ENCODE data around the gene S100A13.

- TF ChIP-seq CTCF (IDR thresholded peaks at IDR 0.05; ENCODE audit: insufficient read depth, low read depth, low read length) (no peak), EZH2 (IDR thresholded peaks at IDR 0.05; ENCODE audit: insufficient read depth, low read length) (no peak)
Measured at GRCh38 chr1:153624965-153625611, 2.2 kb downstream of the S100A13 start.

Data from astrocyte (in vitro differentiated cells and primary cell).